Non-pigmented ciliary epithelial cell (primary cell): ENCODE measurements around the gene BSND.

Experiments used
- DNase-seq: peaks from one replicate; pipeline ENCODE4 v3.0.0-alpha.2; 2010; ENCODE audit warnings: low read depth

Gene BSND

GRCh38 chr1:54976747-54977146 is 22.0 kb upstream of the BSND start:
- DNase-seq, result no peak

- DNase-seq, result no peak
Observed at GRCh38 chr1:54977533-54978297, 21.0 kb upstream of the BSND start.

- DNase-seq, result no peak
Observed at GRCh38 chr1:54978528-54979326, 20.0 kb upstream of the BSND start.

- no peak for DNase-seq
Observed at GRCh38 chr1:54979327-54979891, 19.3 kb upstream of the BSND start.

GRCh38 chr1:54980046-54980527 is 18.6 kb upstream of the BSND start:
- DNase-seq, result no peak

- DNase-seq, result no peak
Observed at GRCh38 chr1:54980528-54981241, 18.0 kb upstream of the BSND start, which contains the start of gene TMEM61. TMEM61 (plus strand) TSS chr1:54980628; CDS start chr1:54981066, 438 bp downstream.

GRCh38 chr1:54981466-54981865 is 17.3 kb upstream of the BSND start:
- no peak for DNase-seq

- no peak for DNase-seq
Observed at GRCh38 chr1:54982739-54983138, 16.0 kb upstream of the BSND start.

GRCh38 chr1:54984131-54984842 is 14.4 kb upstream of the BSND start:
- DNase-seq, result no peak

GRCh38 chr1:54985556-54985955 is 13.2 kb upstream of the BSND start:
- no peak for DNase-seq

GRCh38 chr1:54986025-54986424 is 12.7 kb upstream of the BSND start:
- DNase-seq, result no peak

GRCh38 chr1:54986533-54986932 is 12.2 kb upstream of the BSND start:
- no peak for DNase-seq

- DNase-seq, result no peak
Observed at GRCh38 chr1:54987427-54987826, 11.3 kb upstream of the BSND start.

- no peak for DNase-seq
Observed at GRCh38 chr1:54987919-54988705, 10.6 kb upstream of the BSND start.

- DNase-seq, result no peak
Observed at GRCh38 chr1:54988975-54989374, 9.8 kb upstream of the BSND start.

GRCh38 chr1:54989473-54989872 is 9.3 kb upstream of the BSND start:
- no peak for DNase-seq

GRCh38 chr1:54989968-54990810 is 8.5 kb upstream of the BSND start:
- DNase-seq, result no peak

- DNase-seq, result no peak
Observed at GRCh38 chr1:54990916-54991315, 7.8 kb upstream of the BSND start.

GRCh38 chr1:54991939-54992338 is 6.8 kb upstream of the BSND start:
- no peak for DNase-seq

- no peak for DNase-seq
Observed at GRCh38 chr1:54993140-54993539, 5.6 kb upstream of the BSND start.
